ENCODE measurements around the gene MVB12B.

- no peak for TF ChIP-seq CTCF (IDR thresholded peaks at IDR 0.05 in 4 of 5, conservative IDR thresholded peaks at IDR 0.05 in 1 of 5)
- no peak for TF ChIP-seq POLR2A (IDR thresholded peaks at IDR 0.05)
These were observed 191.3 kb downstream of the MVB12B start for GRCh38 chr9:126517833-126518356.
